Thoracic aorta (tissue), 2 donors: ENCODE results near the gene KRTAP1-3. TPM values are rescaled to one million over a fixed set of nuclear protein-coding genes. Genes with fewer than 3 reads are reported as not detected.

ENCODE experiments used
- ATAC-seq: fragments of 150-250 bp; one replicate; pipeline ENCODE4 v1.8.0; 2017; ENCODE audit warnings: low read depth; ENCODE audit not compliant: insufficient number of reproducible peaks, low FRiP score
- DNase-seq: peaks from one replicate; pipeline ENCODE4 v3.0.0-alpha.2; 2020; ENCODE audit warnings: low spot score
- H3K27ac ChIP-seq, 2 donors: fragments of 200-600 bp; sonication (generic); 1 replicate in 1 of 2; 2 replicates in 1 of 2; pipeline ENCODE4 v1.5.1; 2016; ENCODE audit warnings: mild to moderate bottlenecking in 2 of 2, moderate library complexity in 2 of 2
- H3K27me3 ChIP-seq: fragments of 200-600 bp; sonication (generic); replicated peaks from 2 replicates; pipeline ENCODE4 v1.6.0; 2016; ENCODE audit warnings: mild to moderate bottlenecking; ENCODE audit not compliant: insufficient read depth
- H3K36me3 ChIP-seq: fragments of 200-600 bp; sonication (generic); one replicate; pipeline ENCODE4 v1.5.1; 2016
- H3K4me1 ChIP-seq, 2 donors: fragments of 200-600 bp; sonication (generic); 1 replicate in 1 of 2; 2 replicates in 1 of 2; pipeline versions ENCODE4 v1.5.1 to v1.6.0; 2016; ENCODE audit warnings: low read depth in 2 of 2, mild to moderate bottlenecking in 1 of 2; ENCODE audit not compliant: control insufficient read depth in 1 of 2
- H3K4me3 ChIP-seq: fragments of 200-600 bp; sonication (generic); 2 replicates; pipeline ENCODE4 v1.5.1; 2016; ENCODE audit warnings: mild to moderate bottlenecking
- H3K9me3 ChIP-seq: fragments of 200-600 bp; sonication (generic); 2 replicates; pipeline ENCODE4 v1.5.1; 2016
- total RNA-seq, 2 donors: library from RNA; depleted of rRNA; stranded (reverse); fragments of >200 nt; gene quantifications; one replicate each; pipeline versions ENCODE4 v1.1.0 to v1.2.3, GENCODE V29; 2016
- TF ChIP-seq, protein P1 (sequence below): fragments of 200-600 bp; sonication (generic); IDR thresholded peaks from one replicate; pipeline ENCODE4 v1.5.1; 2019; ENCODE audit warnings: antibody characterized with exemption

KRTAP1-3 gene
- total RNA-seq, 2 donors from 2014 or later: not detected

DNA sequence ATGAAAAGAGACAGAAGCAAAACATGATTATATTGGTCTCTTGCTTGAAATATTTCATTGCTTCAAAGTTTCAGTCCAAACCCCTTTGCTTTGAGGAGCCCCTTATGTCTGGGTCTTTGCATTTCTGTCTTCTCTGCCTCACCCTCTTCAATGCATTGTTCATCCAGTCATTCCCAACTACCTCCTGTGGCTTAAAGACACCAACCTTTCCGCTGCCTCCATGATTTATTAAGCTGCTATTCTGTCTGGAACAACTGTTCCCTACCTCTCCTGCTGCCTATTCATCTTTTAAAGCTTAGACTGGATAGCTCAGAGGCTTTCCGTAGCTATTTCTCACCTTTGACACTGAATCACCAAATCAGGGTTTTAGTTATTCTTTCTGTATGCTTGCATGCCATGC, 37.3 kb downstream of the KRTAP1-3 start:
- DNase-seq (no peak), ATAC-seq (no peak)
- no peaks in the 10 kb centered on the region for H3K36me3 ChIP-seq
- H3K27ac ChIP-seq: no peak overlapping the region
- TF ChIP-seq, protein P1, sequence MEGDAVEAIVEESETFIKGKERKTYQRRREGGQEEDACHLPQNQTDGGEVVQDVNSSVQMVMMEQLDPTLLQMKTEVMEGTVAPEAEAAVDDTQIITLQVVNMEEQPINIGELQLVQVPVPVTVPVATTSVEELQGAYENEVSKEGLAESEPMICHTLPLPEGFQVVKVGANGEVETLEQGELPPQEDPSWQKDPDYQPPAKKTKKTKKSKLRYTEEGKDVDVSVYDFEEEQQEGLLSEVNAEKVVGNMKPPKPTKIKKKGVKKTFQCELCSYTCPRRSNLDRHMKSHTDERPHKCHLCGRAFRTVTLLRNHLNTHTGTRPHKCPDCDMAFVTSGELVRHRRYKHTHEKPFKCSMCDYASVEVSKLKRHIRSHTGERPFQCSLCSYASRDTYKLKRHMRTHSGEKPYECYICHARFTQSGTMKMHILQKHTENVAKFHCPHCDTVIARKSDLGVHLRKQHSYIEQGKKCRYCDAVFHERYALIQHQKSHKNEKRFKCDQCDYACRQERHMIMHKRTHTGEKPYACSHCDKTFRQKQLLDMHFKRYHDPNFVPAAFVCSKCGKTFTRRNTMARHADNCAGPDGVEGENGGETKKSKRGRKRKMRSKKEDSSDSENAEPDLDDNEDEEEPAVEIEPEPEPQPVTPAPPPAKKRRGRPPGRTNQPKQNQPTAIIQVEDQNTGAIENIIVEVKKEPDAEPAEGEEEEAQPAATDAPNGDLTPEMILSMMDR: no peak
- no peaks in the 10 kb centered on the region for H3K9me3 ChIP-seq
- H3K4me1 ChIP-seq: no peaks in the 10 kb centered on the region
- no peak overlapping the region for H3K4me3 ChIP-seq
- no peaks in the 10 kb centered on the region for H3K27me3 ChIP-seq

DNA sequence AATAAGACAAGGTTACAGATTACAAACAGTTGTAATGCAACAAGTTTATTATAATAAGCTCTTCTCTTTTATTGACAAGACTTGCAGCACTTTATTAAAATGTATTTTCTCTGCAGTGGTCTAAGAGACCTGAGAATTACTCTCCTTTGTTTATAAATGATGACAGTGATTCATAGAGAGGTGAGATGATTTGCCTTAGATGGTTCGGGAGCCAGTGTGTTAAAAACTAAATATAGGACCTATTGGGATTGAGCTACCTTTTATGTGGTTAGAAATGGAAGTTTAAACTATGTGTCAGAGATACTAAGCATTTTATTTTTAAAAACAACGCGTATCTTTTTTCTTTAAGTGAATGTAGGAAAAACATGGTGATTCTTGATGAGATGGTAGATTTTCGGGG, 37.8 kb downstream of the KRTAP1-3 start:
- Histone ChIP-seq H3K4me1 (no peaks in the 10 kb centered on the region), H3K27ac (no peak overlapping the region), H3K36me3 (no peaks in the 10 kb centered on the region), H3K27me3 (no peaks in the 10 kb centered on the region), H3K9me3 (no peaks in the 10 kb centered on the region), H3K4me3 (no peak overlapping the region)
- DNase-seq (no peak), ATAC-seq (no peak)
- TF ChIP-seq, protein P1: no peak

DNA sequence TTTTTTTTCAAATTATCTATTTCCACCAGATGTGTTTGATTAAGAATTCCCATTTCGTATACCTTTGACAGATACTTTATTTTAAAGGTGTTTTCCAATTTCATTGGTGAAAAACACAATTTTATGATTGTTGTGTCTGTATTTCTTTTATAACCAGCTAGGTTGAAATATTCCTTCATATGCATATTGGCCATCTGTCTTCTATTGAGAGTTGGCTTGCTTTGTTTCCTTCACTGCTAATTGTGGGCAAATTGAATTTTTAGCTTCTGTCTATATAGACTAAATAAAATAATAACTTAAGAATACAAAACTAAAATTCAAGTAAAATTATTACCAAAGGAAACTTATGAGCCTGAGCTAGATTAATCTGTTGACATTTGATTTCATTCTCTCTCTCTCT, 39.6 kb downstream of the KRTAP1-3 start:
- Histone ChIP-seq H3K27me3 (no peaks in the 10 kb centered on the region), H3K4me1 (no peaks in the 10 kb centered on the region), H3K36me3 (no peaks in the 10 kb centered on the region), H3K4me3 (no peak overlapping the region), H3K27ac (no peak overlapping the region), H3K9me3 (no peaks in the 10 kb centered on the region)
- DNase-seq (no peak), ATAC-seq (no peak)
- TF ChIP-seq, protein P1: no peak

DNA sequence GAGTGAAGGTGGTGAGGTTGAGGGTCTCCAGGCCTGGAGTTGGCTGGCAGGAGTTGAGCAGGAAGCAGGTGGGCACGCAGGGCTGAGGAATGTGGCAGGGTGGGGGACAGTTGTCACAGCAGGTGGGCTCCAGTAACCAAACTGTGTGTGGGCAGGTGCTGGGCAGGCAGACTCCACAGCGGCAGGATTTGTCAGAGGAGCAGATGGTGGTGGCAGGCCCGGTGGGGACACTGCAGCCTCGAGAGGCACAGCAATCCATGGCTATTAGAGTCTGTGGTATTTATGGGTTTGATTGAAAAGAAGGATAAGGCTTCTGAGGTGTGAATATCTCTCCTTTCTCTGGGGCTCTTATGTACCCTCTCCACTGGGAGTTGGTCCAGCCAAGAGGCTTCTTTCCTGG, 40.8 kb downstream of the KRTAP1-3 start, which contains the start of gene KRTAP3-3:
Gene KRTAP3-3 (minus strand): TSS at position 326 of the 400 bp plus-strand sequence. CDS start 67 bp downstream, at position 259.
- Histone ChIP-seq H3K4me3 (no peak within 1 kb of the TSS), H3K27me3 (no peaks in the 10 kb centered on the region), H3K27ac (no peak within 1 kb of the TSS), H3K9me3 (no peaks in the 10 kb centered on the region), H3K4me1 (no peaks in the 10 kb centered on the region), H3K36me3 (no peaks in the 10 kb centered on the region)
- TF ChIP-seq, protein P1: no peak
- ATAC-seq: no peak
- no peak for DNase-seq

DNA sequence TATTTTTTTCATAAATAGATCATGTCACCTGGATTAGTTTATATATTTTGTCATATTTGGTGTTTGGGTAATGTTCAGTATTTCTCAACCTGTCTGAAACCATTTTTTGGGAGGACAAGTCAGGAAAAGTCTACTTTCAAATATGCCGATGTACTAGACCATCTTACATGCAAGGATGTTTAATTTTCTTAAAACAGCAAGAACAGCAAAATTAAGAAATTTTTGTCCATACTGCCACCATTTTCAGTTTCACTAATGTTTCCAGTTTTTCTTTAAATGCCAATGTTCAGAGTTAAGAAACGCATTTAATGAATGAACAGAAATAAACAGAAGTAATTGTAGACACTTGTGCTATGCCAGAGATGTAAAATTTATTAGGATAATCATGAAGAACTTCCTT, 41.6 kb downstream of the KRTAP1-3 start:
- Histone ChIP-seq H3K27ac (no peak overlapping the region), H3K36me3 (no peaks in the 10 kb centered on the region), H3K9me3 (no peaks in the 10 kb centered on the region), H3K4me3 (no peak overlapping the region), H3K27me3 (no peaks in the 10 kb centered on the region), H3K4me1 (no peaks in the 10 kb centered on the region)
- ATAC-seq (no peak), DNase-seq (no peak)
- TF ChIP-seq, protein P1: no peak
